ENCODE results near the gene PTCHD4. TPM values are rescaled to one million over a fixed set of nuclear protein-coding genes. Genes with fewer than 3 reads are reported as not detected.

Gene PTCHD4
- total and polyA plus RNA-seq, 10 donors: 0.02 to 0.33 (median 0.23) TPM; not detected in 6

DNA sequence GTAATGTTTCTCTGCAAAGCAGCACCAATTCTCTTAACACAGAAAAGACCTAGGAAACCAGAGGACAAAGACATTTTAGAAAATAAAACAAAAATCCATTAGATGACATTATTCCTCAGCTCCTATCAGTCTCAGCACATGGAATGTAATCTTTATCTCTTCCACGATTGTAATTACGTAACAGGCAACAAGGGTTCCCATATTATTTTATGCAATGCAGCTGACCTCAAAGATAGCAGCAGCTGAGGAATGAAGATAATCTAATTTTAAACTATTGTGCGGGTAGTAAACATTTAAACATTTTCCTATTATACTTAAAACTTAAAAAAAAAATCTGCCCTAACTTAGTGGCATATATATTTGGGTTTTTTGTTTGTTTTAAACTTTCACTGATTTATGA lies 33.0 kb upstream of the PTCHD4 start:
- H3K27ac ChIP-seq: no peak overlapping the region
- H3K4me3 ChIP-seq: no peak overlapping the region
- H3K4me1 ChIP-seq: no peaks in the 10 kb centered on the region
- H3K9me3 ChIP-seq: no peaks in the 10 kb centered on the region
- 35 to 69% (median 58%) methylated on average over 3 of the region's 3 CpGs for WGBS, 5 donors
- H3K36me3 ChIP-seq: no peaks in the 10 kb centered on the region
- H3K27me3 ChIP-seq (replicated peaks in 1 of 7): no peaks in the 10 kb centered on the region
- intact Hi-C loops (cut with DNase I; ENCODE audit: low total_unique reads): no loop called here
- TF ChIP-seq POLR2A (IDR thresholded peaks at IDR 0.05) (no peak), POLR2AphosphoS5 (IDR thresholded peaks at IDR 0.05) (no peak)
- TF ChIP-seq, protein P1, sequence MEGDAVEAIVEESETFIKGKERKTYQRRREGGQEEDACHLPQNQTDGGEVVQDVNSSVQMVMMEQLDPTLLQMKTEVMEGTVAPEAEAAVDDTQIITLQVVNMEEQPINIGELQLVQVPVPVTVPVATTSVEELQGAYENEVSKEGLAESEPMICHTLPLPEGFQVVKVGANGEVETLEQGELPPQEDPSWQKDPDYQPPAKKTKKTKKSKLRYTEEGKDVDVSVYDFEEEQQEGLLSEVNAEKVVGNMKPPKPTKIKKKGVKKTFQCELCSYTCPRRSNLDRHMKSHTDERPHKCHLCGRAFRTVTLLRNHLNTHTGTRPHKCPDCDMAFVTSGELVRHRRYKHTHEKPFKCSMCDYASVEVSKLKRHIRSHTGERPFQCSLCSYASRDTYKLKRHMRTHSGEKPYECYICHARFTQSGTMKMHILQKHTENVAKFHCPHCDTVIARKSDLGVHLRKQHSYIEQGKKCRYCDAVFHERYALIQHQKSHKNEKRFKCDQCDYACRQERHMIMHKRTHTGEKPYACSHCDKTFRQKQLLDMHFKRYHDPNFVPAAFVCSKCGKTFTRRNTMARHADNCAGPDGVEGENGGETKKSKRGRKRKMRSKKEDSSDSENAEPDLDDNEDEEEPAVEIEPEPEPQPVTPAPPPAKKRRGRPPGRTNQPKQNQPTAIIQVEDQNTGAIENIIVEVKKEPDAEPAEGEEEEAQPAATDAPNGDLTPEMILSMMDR (IDR thresholded peaks at IDR 0.05 in 8 of 11, conservative IDR thresholded peaks at IDR 0.05 in 3 of 11): no peak
- no peak for DNase-seq

DNA sequence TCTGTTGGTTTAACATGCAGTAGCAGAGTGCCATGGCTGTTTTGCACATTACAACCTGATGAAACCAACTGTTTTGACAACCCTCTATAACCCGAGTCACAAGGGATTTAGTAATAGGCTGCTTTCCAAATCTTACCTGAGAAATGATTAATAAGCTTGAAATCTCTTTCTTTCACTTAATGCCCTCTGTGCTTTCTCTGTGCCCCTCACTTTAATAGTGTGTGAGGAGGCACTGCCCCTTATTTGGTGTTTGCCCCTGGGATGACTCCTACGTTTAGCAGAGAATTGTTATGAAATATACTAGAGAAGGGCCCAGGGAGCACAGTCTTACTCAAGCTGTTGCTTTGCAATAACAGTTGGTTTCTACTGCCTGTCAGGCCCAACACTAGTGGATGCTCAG lies 31.0 kb upstream of the PTCHD4 start:
- TF ChIP-seq POLR2A (IDR thresholded peaks at IDR 0.05) (no peak), POLR2AphosphoS5 (IDR thresholded peaks at IDR 0.05) (no peak)
- TF ChIP-seq, protein P1 (IDR thresholded peaks at IDR 0.05 in 8 of 11, conservative IDR thresholded peaks at IDR 0.05 in 3 of 11): no peak
- WGBS, 5 donors: 53 to 79% (median 68%) methylated on average over 2 of the region's 2 CpGs
- DNase-seq: no peak
- H3K27me3 ChIP-seq (replicated peaks in 1 of 7): no peaks in the 10 kb centered on the region
- H3K4me1 ChIP-seq: no peaks in the 10 kb centered on the region
- intact Hi-C loops (cut with DNase I; ENCODE audit: low total_unique reads): no loop called here
- H3K4me3 ChIP-seq: no peak overlapping the region
- H3K9me3 ChIP-seq: no peaks in the 10 kb centered on the region
- no peaks in the 10 kb centered on the region for H3K36me3 ChIP-seq
- H3K27ac ChIP-seq: no peak overlapping the region

DNA sequence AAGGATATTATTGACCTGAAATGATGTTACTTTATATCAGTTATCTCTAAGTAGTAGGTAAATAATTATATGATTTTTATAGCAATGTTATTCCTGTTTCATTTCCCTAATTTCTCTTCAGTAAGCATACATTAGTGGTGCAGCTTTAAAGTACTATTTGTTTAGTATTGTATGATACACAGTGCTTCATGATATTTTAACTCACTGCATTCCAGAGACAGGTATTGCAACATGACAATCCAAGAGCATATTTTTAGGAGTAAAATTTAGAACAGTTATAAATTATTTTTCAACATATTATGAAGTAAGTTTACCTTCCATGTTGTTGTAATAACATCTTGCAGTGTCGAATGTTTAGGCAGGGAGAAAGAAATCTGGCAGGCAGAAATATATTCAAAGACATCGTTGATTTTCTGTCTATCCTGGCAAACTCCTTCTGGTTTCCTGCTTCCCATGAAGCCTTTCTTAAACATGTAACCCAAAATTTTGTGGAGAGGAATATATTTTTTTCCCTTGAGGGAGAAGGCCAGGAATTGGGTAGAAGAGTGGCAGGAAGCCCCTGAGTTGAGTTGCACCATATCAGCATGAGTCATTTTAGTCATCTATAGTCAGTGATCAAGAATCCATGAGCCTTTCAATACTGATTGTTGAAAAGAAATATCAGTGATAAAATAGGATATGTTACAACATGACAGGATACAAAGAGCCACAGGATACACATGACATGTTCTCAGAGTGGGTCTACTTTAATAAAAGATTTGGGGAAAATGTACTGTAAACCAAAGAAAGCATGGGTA lies 29.0 kb upstream of the PTCHD4 start:
- intact Hi-C loops (cut with DNase I; ENCODE audit: low total_unique reads): no loop called here
- H3K9me3 ChIP-seq: no peaks in the 10 kb centered on the region
- no peak overlapping the region for H3K27ac ChIP-seq
- H3K4me3 ChIP-seq: no peak overlapping the region
- H3K4me1 ChIP-seq: no peaks in the 10 kb centered on the region
- WGBS, 5 donors: 67 to 83% (median 79%) methylated on average over 2 of the region's 2 CpGs
- no peaks in the 10 kb centered on the region for H3K36me3 ChIP-seq
- no peaks in the 10 kb centered on the region for H3K27me3 ChIP-seq (replicated peaks in 1 of 7)
- DNase-seq: no peak
- TF ChIP-seq POLR2A (IDR thresholded peaks at IDR 0.05) (no peak), POLR2AphosphoS5 (IDR thresholded peaks at IDR 0.05) (no peak)
- TF ChIP-seq, protein P1 (IDR thresholded peaks at IDR 0.05 in 8 of 11, conservative IDR thresholded peaks at IDR 0.05 in 3 of 11): no peak

DNA sequence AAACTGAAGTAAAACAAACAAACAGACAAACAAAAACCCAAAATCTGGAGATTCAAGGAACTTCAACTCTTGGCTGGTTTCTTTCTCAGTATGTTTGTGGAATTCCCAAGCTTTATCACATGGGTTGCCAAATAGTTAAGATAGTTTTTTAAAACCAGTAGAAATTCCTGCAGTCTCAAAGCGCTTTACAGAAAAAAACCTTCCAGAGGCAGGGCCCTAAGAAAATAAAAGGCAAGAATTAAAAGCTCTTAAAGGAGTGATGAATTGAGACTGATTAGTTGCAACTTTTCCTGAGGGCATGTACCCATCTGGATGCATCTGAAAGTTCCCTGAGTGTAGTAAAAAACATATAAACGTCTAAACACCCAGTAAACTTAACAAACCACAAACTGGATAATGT lies 25.9 kb upstream of the PTCHD4 start:
- intact Hi-C loops (cut with DNase I; ENCODE audit: low total_unique reads): no loop called here
- TF ChIP-seq, protein P1 (IDR thresholded peaks at IDR 0.05 in 8 of 11, conservative IDR thresholded peaks at IDR 0.05 in 3 of 11): no peak
- TF ChIP-seq POLR2AphosphoS5 (IDR thresholded peaks at IDR 0.05) (no peak), POLR2A (IDR thresholded peaks at IDR 0.05) (no peak)
- DNase-seq: no peak
- H3K4me1 ChIP-seq: no peaks in the 10 kb centered on the region
- H3K36me3 ChIP-seq: no peaks in the 10 kb centered on the region
- H3K27me3 ChIP-seq (replicated peaks in 1 of 7): no peaks in the 10 kb centered on the region
- WGBS, 5 donors: 52 to 76% (median 73%) methylated on average over 2 of the region's 2 CpGs
- no peak overlapping the region for H3K4me3 ChIP-seq
- H3K9me3 ChIP-seq: no peaks in the 10 kb centered on the region
- H3K27ac ChIP-seq: no peak overlapping the region
